Omental fat pad (tissue), 4 donors: Measurements from ENCODE around the gene MCEE. TPM values are rescaled to one million over a fixed set of nuclear protein-coding genes. Genes with fewer than 3 reads are reported as not detected.

Experiments used
- ATAC-seq: fragments of 150-250 bp; one replicate; pipeline ENCODE4 v1.9.1; 2016; ENCODE audit warnings: mild to moderate bottlenecking, moderate library complexity; ENCODE audit not compliant: low FRiP score
- DNase-seq: peaks from one replicate; pipeline ENCODE4 v3.0.0-alpha.2; 2019; ENCODE audit warnings: low spot score
- total RNA-seq, 4 donors: library from RNA; depleted of rRNA; stranded (reverse); fragments of >200 nt; gene quantifications; one replicate each; pipeline ENCODE4 v1.1.0, GENCODE V29; 2016
- TF ChIP-seq, protein P1 (sequence below), 3 donors: fragments of 450-650 bp; IDR thresholded peaks; one replicate each; pipeline ENCODE4 v1.5.1; 2016 to 2017; ENCODE audit warnings: antibody characterized with exemption in 3 of 3, mild to moderate bottlenecking in 3 of 3, moderate library complexity in 2 of 3

MCEE gene
- total RNA-seq, 4 donors from 2014 or later = 5.3 to 23.0 (median 11.9) TPM

DNA sequence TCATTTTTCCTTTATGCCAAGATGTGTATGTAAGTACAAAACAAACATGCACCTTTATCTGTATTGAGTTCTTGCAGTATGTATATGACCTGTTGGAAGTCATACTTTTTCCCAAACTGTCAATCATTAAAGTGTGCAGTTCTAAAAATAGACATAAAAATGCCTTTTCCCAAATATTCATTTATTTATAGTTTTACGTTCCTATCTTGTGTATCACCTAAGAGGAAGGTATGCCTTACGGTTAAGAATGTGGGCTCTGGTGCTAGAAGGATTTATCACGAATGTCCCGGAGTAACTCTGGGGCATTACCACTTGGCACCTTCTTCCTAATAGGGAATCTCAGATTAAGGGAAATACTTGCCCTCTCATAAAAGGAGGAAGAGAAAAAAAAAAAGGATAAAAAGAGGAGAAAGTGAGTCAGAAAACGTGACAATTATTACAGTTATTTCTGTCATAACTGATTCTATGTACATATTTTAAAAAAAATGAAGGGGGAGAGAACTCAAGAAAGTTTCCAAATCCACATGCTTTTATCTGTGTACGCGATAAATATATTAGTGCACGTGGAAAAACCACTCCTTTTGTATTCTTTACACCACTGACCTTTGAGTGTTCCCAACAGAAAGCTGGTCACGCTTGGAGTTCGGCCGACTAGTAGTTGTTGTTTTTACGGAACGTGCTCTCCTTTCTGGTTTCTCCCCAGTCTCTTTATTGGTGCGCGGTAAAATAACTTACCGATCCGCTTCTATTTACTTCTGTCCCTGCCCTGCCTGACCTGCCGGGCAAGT is 721 bp downstream of the MCEE start:
- TF ChIP-seq, protein P1, sequence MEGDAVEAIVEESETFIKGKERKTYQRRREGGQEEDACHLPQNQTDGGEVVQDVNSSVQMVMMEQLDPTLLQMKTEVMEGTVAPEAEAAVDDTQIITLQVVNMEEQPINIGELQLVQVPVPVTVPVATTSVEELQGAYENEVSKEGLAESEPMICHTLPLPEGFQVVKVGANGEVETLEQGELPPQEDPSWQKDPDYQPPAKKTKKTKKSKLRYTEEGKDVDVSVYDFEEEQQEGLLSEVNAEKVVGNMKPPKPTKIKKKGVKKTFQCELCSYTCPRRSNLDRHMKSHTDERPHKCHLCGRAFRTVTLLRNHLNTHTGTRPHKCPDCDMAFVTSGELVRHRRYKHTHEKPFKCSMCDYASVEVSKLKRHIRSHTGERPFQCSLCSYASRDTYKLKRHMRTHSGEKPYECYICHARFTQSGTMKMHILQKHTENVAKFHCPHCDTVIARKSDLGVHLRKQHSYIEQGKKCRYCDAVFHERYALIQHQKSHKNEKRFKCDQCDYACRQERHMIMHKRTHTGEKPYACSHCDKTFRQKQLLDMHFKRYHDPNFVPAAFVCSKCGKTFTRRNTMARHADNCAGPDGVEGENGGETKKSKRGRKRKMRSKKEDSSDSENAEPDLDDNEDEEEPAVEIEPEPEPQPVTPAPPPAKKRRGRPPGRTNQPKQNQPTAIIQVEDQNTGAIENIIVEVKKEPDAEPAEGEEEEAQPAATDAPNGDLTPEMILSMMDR (IDR thresholded peaks at IDR 0.05) = no peak
- ATAC-seq (no peak), DNase-seq (no peak)

DNA sequence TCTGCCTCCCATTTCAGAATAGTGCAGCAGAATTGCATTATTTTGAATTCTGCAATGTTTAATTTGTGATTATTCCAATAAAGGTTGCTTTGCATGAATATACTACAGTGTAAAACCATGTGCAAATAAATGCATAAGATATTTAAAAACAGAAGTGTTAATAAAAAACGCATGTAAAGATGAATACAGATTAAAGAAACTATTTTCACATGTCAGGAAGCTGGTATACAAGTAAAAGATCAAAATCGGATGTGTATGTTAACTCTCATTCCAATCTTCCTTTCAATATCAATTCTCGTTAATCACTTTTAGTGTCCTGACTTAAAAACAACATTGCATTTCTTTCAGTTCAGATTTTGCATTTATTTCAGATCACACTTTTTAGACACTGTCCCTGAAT is 3.1 kb downstream of the MCEE start:
- ATAC-seq = no peak
- DNase-seq = no peak
- TF ChIP-seq, protein P1 (IDR thresholded peaks at IDR 0.05) = no peak

DNA sequence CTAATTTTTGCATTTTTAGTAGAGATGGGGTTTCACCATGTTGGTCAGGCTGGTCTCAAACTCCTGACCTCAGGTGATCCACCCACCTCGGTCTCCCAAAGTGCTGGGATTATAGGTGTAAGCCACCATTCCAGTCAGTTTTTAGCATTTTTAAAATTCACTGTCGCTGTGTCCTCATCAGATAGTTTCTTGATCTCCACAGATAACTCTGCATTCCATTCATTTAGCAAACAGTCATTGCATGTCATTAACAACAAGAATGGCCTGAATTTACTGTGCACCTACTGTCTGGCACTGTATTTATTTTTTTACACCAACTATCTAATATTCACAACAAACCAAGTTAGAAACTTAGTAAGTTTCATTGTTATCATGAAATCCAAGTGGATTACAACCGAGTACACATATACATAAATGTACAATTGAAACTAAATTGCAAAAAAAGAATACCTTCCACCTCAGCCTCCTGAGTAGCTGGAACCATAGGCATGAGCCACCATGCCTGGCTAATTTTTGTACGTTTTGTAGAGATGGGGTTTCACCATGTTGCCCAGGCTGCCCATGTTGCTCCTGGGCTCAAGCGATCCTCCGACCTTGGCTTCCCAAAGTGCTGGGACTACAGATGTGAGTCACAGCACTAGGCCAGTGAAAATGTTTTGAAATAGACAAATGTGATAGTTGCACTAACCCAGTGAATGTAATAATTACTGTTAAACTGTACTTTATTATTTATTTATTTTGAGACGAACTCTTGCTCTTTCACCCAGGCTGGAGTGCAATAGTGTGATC is 4.3 kb downstream of the MCEE start:
- DNase-seq (no peak), ATAC-seq (no peak)
- TF ChIP-seq, protein P1 (IDR thresholded peaks at IDR 0.05) = no peak

DNA sequence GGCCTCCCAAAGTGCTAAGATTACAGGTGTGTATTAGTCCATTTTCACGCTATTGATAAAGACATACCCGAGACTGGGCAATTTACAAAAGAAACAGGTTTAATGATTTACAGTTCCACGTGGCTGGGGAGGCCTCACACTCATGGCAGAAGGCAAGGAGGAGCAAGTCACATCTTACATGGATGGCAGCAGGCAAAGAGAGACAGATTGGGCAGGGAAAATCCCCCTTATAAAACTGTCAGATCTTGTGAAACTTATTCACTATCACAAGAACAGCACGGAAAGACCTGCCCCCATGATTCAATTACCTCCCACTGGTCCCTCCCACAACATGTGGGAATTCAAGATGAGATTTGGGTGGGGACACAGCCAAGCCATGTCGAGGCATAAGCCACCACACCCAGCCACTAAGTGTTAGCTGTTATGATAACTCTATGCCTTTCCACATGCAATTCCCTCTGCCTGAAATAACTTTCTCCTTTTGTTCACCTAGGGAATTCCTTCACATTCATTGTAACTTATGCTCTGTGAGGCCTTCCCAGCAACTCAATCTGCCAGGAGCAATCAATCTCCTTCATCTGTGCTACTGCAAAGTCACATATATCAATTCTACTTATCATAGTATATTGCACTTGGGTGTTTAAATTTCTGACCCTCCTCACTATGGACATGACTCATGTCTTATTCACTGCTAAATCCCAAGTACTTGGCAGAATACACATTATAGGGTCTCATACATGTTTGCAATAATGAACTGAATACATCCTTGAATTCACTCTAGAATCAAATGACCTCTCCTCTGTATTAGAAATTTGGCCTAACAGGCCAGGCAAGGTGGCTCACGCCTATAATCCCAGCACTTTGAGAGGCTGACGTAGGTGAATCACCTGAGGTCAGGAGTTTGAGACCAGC is 7.4 kb downstream of the MCEE start:
- TF ChIP-seq, protein P1 (IDR thresholded peaks at IDR 0.05) = no peak

DNA sequence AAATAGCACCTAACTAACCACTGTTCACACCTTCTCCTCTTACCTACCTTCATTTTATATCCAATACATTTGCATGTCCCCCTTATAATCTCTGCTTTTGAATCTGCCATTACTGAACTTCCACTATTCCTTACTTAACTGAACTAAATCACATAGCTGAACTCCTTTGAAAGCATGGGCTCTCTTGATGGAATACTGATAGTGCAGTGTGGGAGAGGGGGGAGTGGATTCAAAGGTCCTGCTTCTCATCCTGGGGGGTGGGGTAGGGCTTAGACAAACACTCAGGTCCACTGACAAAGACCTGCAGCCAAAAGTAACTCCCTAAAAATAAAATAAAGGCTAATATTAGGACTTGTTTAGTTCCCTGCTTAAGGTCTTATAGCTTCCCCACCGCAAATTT is 8.6 kb downstream of the MCEE start:
- DNase-seq (no peak), ATAC-seq (no peak)
- TF ChIP-seq, protein P1 (IDR thresholded peaks at IDR 0.05) = no peak

More for the DNA sequence above, 7.4 kb downstream of the MCEE start:
- no peak for DNase-seq
- ATAC-seq = no peak

DNA sequence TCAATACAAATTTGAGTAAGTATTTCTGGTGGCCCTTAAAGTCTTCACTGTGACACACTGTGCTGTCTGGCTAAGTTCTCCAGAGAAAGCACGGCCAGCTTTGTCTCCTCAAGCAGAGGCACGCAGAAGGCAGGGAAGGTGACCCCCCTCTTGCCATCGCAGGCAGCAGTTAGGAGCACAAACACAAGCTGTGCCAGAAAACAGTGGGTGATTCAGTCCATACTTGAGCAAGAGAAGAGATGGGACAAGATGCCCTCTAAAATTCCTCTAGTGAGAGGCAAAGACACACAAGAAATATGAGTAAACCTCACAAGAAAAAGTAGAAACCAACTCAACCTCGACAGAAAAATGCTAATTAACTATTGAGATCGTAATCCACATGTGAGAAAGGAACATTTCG is 9.8 kb downstream of the MCEE start:
- no peak for DNase-seq
- TF ChIP-seq, protein P1 (IDR thresholded peaks at IDR 0.05) = no peak
- no peak for ATAC-seq
